A549 (cell line): Measurements from ENCODE around the gene EXOSC2. TPM values are rescaled to one million over a fixed set of nuclear protein-coding genes. Genes with fewer than 3 reads are reported as not detected.
A peak's percentile ranks its signal among the peaks of the same experiment; 100 is the strongest.

Experiments used
- ATAC-seq, 2 experiments: fragments of 200-7000 bp in 1 of 2; fragments of >200 bp in 1 of 2; cut with Nextera tagmentation in 1 of 2; cut with Tn5 transposase in 1 of 2; 3 replicates each; pipeline versions ENCODE4 v1.8.0 to v1.9.1; 2018 to 2020; ENCODE audit warnings: mild to moderate bottlenecking in 1 of 2, moderate library complexity in 1 of 2
- CTCF ChIA-PET: fragments of 300-600 bp; sonication (Branson Sonifier 250); formaldehyde crosslinking; extraction: SDS; loops from one replicate; lab custom pipeline; 2021; ENCODE audit warnings: antibody characterized with exemption, inconsistent platforms; lab: Yijun Ruan, JAX
- POLR2A ChIA-PET: fragments of 350-600 bp; formaldehyde crosslinking; extraction: SDS; loops from one replicate; lab custom pipeline; 2021; ENCODE audit warnings: antibody characterized with exemption, inconsistent platforms; lab: Yijun Ruan, JAX
- DNase-seq, 2 experiments: peaks; one replicate each; pipeline versions ENCODE4 v3.0.0 to v3.0.0-alpha.2; 2011 to 2016; ENCODE audit warnings: low read depth in 1 of 2, low spot score in 1 of 2
- FAIRE-seq: peaks from 2 replicates; lab custom pipeline; 2011; peaks lifted over from hg19 to GRCh38; lab: Jason Lieb, UNC
- H3K27ac ChIP-seq, 2 experiments: fragments of >200 bp; sonication (Bioruptor Twin); formaldehyde crosslinking; 3 replicates each; pipeline ENCODE4 v1.5.1; 2016 to 2017
- H3K4me1 ChIP-seq: fragments of >200 bp; sonication (Bioruptor Twin); formaldehyde crosslinking; 3 replicates; pipeline ENCODE4 v1.6.1; 2016
- H3K4me2 ChIP-seq: fragments of >200 bp; sonication (Bioruptor Twin); formaldehyde crosslinking; 3 replicates; pipeline ENCODE4 v1.6.1; 2016
- H3K4me3 ChIP-seq: fragments of >200 bp; sonication (Bioruptor Twin); formaldehyde crosslinking; 3 replicates; pipeline ENCODE4 v1.5.1; 2016
- H3K9me3 ChIP-seq: fragments of >200 bp; sonication (Bioruptor Twin); formaldehyde crosslinking; 3 replicates; pipeline ENCODE4 v1.6.1; 2016
- CBX8 ChIP-seq: fragments of 200-600 bp; sonication (generic); IDR thresholded peaks from 2 replicates; pipeline ENCODE4 v1.6.1; 2016
- CHD2 ChIP-seq: fragments of 150-350 bp; IDR thresholded peaks from 2 replicates; pipeline ENCODE4 v1.6.1; 2014; ENCODE audit warnings: low read length; ENCODE audit not compliant: partially characterized antibody
- EHMT2 ChIP-seq: fragments of 200-600 bp; sonication (generic); IDR thresholded peaks from 2 replicates; pipeline ENCODE4 v1.6.1; 2016; ENCODE audit warnings: antibody characterized with exemption, low read depth, mild to moderate bottlenecking, moderate library complexity
- EP300 ChIP-seq, 2 experiments: fragments of >200 bp; sonication (Bioruptor Twin); formaldehyde crosslinking; IDR thresholded peaks; 2 replicates in 1 of 2; 3 replicates in 1 of 2; pipeline ENCODE4 v1.6.1; 2016 to 2017
- FOSL2 ChIP-seq, 2 experiments: fragments of 450-650 bp in 1 of 2; fragments of >200 bp in 1 of 2; sonication (Bioruptor Twin) in 1 of 2; formaldehyde crosslinking; IDR thresholded peaks; 2 replicates each; pipeline versions ENCODE4 v1.5.0 to v1.6.1; 2016 to 2020; ENCODE audit warnings: mild to moderate bottlenecking in 1 of 2, moderate library complexity in 1 of 2
- FOXS1 ChIP-seq: fragments of 250-450 bp; sonication (Bioruptor Pico); IDR thresholded peaks from 2 replicates; pipeline ENCODE4 v1.5.0; 2020; ENCODE audit warnings: mild to moderate bottlenecking, moderate library complexity
- GATA3 ChIP-seq: IDR thresholded peaks from 2 replicates; pipeline ENCODE4 v1.6.1; 2012; ENCODE audit warnings: borderline replicate concordance
- HEYL ChIP-seq: fragments of 250-450 bp; sonication (Bioruptor Pico); IDR thresholded peaks from 2 replicates; pipeline ENCODE4 v1.8.0; 2021; ENCODE audit warnings: mild to moderate bottlenecking, moderate library complexity
- HOXA7 ChIP-seq: fragments of 250-450 bp; sonication (Bioruptor Pico); IDR thresholded peaks from 2 replicates; pipeline ENCODE4 v1.5.0; 2020; ENCODE audit warnings: mild to moderate bottlenecking, moderate library complexity
- JUN ChIP-seq, 2 experiments: fragments of >200 bp; sonication (Bioruptor Twin); formaldehyde crosslinking; IDR thresholded peaks; 2 replicates in 1 of 2; 3 replicates in 1 of 2; pipeline ENCODE4 v1.6.1; 2016 to 2017
- JUNB ChIP-seq: fragments of >200 bp; sonication (Bioruptor Twin); formaldehyde crosslinking; IDR thresholded peaks from 2 replicates; pipeline ENCODE4 v1.6.1; 2016
- KDM5A ChIP-seq: fragments of 200-600 bp; sonication (generic); IDR thresholded peaks from 2 replicates; pipeline ENCODE4 v1.6.1; 2016; ENCODE audit warnings: antibody characterized with exemption, mild to moderate bottlenecking
- NFE2L2 ChIP-seq: fragments of 150-350 bp; conservative IDR thresholded peaks from 2 replicates; pipeline ENCODE4 v1.6.1; 2014; ENCODE audit warnings: low read length
- NPAS2 ChIP-seq: fragments of 250-450 bp; sonication (Bioruptor Pico); IDR thresholded peaks from 2 replicates; pipeline ENCODE4 v1.8.0; 2022; ENCODE audit warnings: mild to moderate bottlenecking, moderate library complexity, borderline replicate concordance
- PHF8 ChIP-seq: fragments of 200-600 bp; sonication (generic); IDR thresholded peaks from 2 replicates; pipeline ENCODE4 v1.6.1; 2016; ENCODE audit warnings: low read depth, mild to moderate bottlenecking, antibody characterized with exemption, moderate library complexity, borderline replicate concordance
- RAD21 ChIP-seq, 2 experiments: fragments of >200 bp in 1 of 2; sonication (Bioruptor Twin) in 1 of 2; formaldehyde crosslinking in 1 of 2; IDR thresholded peaks in 1 of 2; conservative IDR thresholded peaks in 1 of 2; 2 replicates in 1 of 2; 3 replicates in 1 of 2; pipeline ENCODE4 v1.6.1; 2012 to 2018; ENCODE audit warnings: inconsistent platforms in 1 of 2
- RCOR1 ChIP-seq: fragments of 150-350 bp; IDR thresholded peaks from 2 replicates; pipeline ENCODE4 v1.6.1; 2014; ENCODE audit warnings: antibody characterized with exemption, low read length, low read depth
- RFX5 ChIP-seq: fragments of 450-650 bp; IDR thresholded peaks from 2 replicates; pipeline ENCODE4 v1.7.1; 2014; ENCODE audit warnings: antibody characterized with exemption, mild to moderate bottlenecking, moderate library complexity
- RNF2 ChIP-seq: fragments of 200-600 bp; sonication (generic); IDR thresholded peaks from 2 replicates; pipeline ENCODE4 v1.6.1; 2016; ENCODE audit warnings: low read depth, mild to moderate bottlenecking, antibody characterized with exemption, moderate library complexity, borderline replicate concordance
- SMC3 ChIP-seq: fragments of >200 bp; sonication (Bioruptor Twin); formaldehyde crosslinking; IDR thresholded peaks from 3 replicates; pipeline ENCODE4 v1.6.1; 2018; ENCODE audit warnings: inconsistent platforms
- TFCP2L1 ChIP-seq: fragments of 250-450 bp; sonication (Bioruptor Pico); IDR thresholded peaks from 2 replicates; pipeline ENCODE4 v1.5.0; 2021; ENCODE audit warnings: mild to moderate bottlenecking
- ZFP36 ChIP-seq: fragments of 450-650 bp; IDR thresholded peaks from 2 replicates; pipeline ENCODE4 v1.6.1; 2014; ENCODE audit warnings: borderline replicate concordance; ENCODE audit not compliant: partially characterized antibody
- ZNF302 ChIP-seq: fragments of 250-450 bp; sonication (Bioruptor Pico); IDR thresholded peaks from 2 replicates; pipeline ENCODE4 v1.9.0; 2021; ENCODE audit warnings: inconsistent platforms, mild to moderate bottlenecking, moderate library complexity
- ZSCAN20 ChIP-seq: fragments of 250-450 bp; sonication (Bioruptor Pico); IDR thresholded peaks from 2 replicates; pipeline ENCODE4 v1.8.0; 2022; ENCODE audit warnings: mild to moderate bottlenecking, moderate library complexity
- WGBS: methylation state at CpG from one replicate; pipeline ENCODE4 v1.1.6; 2017; ENCODE audit errors: missing lambda C conversion rate; 5-methylcytosine and 5-hydroxymethylcytosine counted together
- polyA plus RNA-seq, 4 experiments: library from polyadenylated mRNA; depleted of rRNA in 3 of 4; stranded (reverse); fragments of >200 nt; fragmentation: RNase III in 1 of 4; extraction: RNeasy Plus Mini Kit Qiagen cat#74134 plus additional on column Dnase treatment in 1 of 4; gene quantifications; 2 replicates in 3 of 4; 3 replicates in 1 of 4; pipeline ENCODE4 v1.2.3, GENCODE V29; 2011 to 2017
- TF ChIP-seq, protein P1 (sequence below): fragments of >200 bp; sonication (Bioruptor Twin); formaldehyde crosslinking; IDR thresholded peaks from 3 replicates; pipeline ENCODE4 v1.6.1; 2016

EXOSC2 gene
- polyA plus RNA-seq, 2 of the 4 experiments (the other 2 are of a cell fraction) = 96.8 to 101 TPM

- H3K4me2 ChIP-seq = peak overlapping the region; percentile 71
- ATAC-seq = no peak
- H3K4me3 ChIP-seq = peak overlapping the region; percentile 27; the same call in 2 of the 3 replicates
- DNase-seq = no peak
- TF ChIP-seq ZFP36 (no peak), FOSL2 (IDR thresholded peaks at IDR 0.05) (no peak), FOSL2 (CRISPR knock-in tag; IDR thresholded peaks at IDR 0.05) (no peak), PHF8 (no peak), RFX5 (no peak), KDM5A (no peak), RCOR1 (no peak), NPAS2 (CRISPR knock-in tag) (no peak), RNF2 (no peak), NFE2L2 (no peak), EP300 (IDR thresholded peaks at IDR 0.05) (no peak), TFCP2L1 (CRISPR knock-in tag) (no peak)
- ChIA-PET CTCF (interaction anchor here (0.6 to 4.6 kb wide), 3 partner anchors 17 to 135 kb away, joined by 3 to 22 read pairs (median 4); no protein-coding TSS in a partner anchor), POLR2A (no interaction called here)
- no peak overlapping the region for H3K27ac ChIP-seq
- 20% methylated on average over 16 of the region's 26 CpGs for WGBS
- H3K4me1 ChIP-seq = peaks cover 32% of the 10 kb centered on the region
- no peaks in the 10 kb centered on the region for H3K9me3 ChIP-seq
- no peak for FAIRE-seq
These were observed 28.6 kb upstream of the EXOSC2 start for GRCh38 chr9:130665029-130665430.

GRCh38 chr9:130665431-130666392 is 27.9 kb upstream of the EXOSC2 start:
- Histone ChIP-seq H3K9me3 (no peaks in the 10 kb centered on the region), H3K4me3 (peak overlapping the region; percentile 27; the same call in 1 of the 3 replicates), H3K4me2 (peak overlapping the region; percentile 71), H3K27ac (no peak overlapping the region), H3K4me1 (peaks cover 29% of the 10 kb centered on the region; the same call in 2 of the 3 replicates)
- POLR2A ChIA-PET = no interaction called here
- no peak for FAIRE-seq
- no peak for DNase-seq
- CTCF ChIA-PET = interaction anchor here (0.6 to 4.6 kb wide), 5 partner anchors 17 to 205 kb away, joined by 3 to 22 read pairs (median 4); no protein-coding TSS in a partner anchor
- 38% methylated on average over 47 of the region's 61 CpGs for WGBS
- no peak for ATAC-seq
- TF ChIP-seq FOXS1 (CRISPR knock-in tag) (no peak), JUN (IDR thresholded peaks at IDR 0.05) (no peak)

GRCh38 chr9:130666393-130667119 is 27.0 kb upstream of the EXOSC2 start:
- 79% methylated on average over 57 of the region's 60 CpGs for WGBS

GRCh38 chr9:130667120-130667435 is 26.5 kb upstream of the EXOSC2 start:
- no peak for DNase-seq
- no peak overlapping the region for H3K27ac ChIP-seq
- 79% methylated on average over 4 of the region's 4 CpGs for WGBS
- ATAC-seq = no peak
- no peak overlapping the region for H3K4me2 ChIP-seq
- no peak for FAIRE-seq
- ChIA-PET POLR2A (no interaction called here), CTCF (interaction anchor here (1.0 to 4.6 kb wide), 5 partner anchors 11 to 204 kb away, joined by 3 to 22 read pairs (median 5); no protein-coding TSS in a partner anchor)
- H3K4me3 ChIP-seq = no peak overlapping the region
- H3K9me3 ChIP-seq = no peaks in the 10 kb centered on the region
- peaks cover 22% of the 10 kb centered on the region; the same call in 2 of the 3 replicates for H3K4me1 ChIP-seq
- TF ChIP-seq CBX8 (no peak), HOXA7 (no peak), TFCP2L1 (CRISPR knock-in tag) (no peak), ZSCAN20 (CRISPR knock-in tag) (no peak), CHD2 (no peak), RCOR1 (no peak), GATA3 (no peak), RAD21 (conservative IDR thresholded peaks at IDR 0.05 in 1 of 2, IDR thresholded peaks at IDR 0.05 in 1 of 2) (no peak), ZFP36 (no peak), SMC3 (no peak)
- TF ChIP-seq, protein P1, sequence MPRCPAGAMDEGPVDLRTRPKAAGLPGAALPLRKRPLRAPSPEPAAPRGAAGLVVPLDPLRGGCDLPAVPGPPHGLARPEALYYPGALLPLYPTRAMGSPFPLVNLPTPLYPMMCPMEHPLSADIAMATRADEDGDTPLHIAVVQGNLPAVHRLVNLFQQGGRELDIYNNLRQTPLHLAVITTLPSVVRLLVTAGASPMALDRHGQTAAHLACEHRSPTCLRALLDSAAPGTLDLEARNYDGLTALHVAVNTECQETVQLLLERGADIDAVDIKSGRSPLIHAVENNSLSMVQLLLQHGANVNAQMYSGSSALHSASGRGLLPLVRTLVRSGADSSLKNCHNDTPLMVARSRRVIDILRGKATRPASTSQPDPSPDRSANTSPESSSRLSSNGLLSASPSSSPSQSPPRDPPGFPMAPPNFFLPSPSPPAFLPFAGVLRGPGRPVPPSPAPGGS = no peak

More at GRCh38 chr9:130666393-130667119, 27.0 kb upstream of the EXOSC2 start:
- no peak for DNase-seq
- no peak for TF ChIP-seq RAD21 (conservative IDR thresholded peaks at IDR 0.05 in 1 of 2, IDR thresholded peaks at IDR 0.05 in 1 of 2)
- no peak for TF ChIP-seq JUNB
- no peak for TF ChIP-seq EHMT2
- no peak for TF ChIP-seq HEYL
- no peak for TF ChIP-seq ZNF302 (CRISPR knock-in tag)
- Histone ChIP-seq H3K4me1 (peaks cover 22% of the 10 kb centered on the region; the same call in 2 of the 3 replicates), H3K4me3 (no peak overlapping the region), H3K27ac (no peak overlapping the region), H3K9me3 (no peaks in the 10 kb centered on the region), H3K4me2 (no peak overlapping the region)
- ATAC-seq = no peak
- FAIRE-seq = no peak
- POLR2A ChIA-PET = no interaction called here
- CTCF ChIA-PET = interaction anchor here (1.0 to 4.6 kb wide), 5 partner anchors 16 to 206 kb away, joined by 3 to 22 read pairs (median 4); no protein-coding TSS in a partner anchor
